NCI-H1105 treated with DMSO at 0.1 percent for 48 hours (cell line): ENCODE results near the gene TPRG1L.

ENCODE experiments used
- DNase-seq: peaks from one replicate; lab custom pipeline; 2025; lab: John Stamatoyannopoulos, UW

TPRG1L gene

DNA sequence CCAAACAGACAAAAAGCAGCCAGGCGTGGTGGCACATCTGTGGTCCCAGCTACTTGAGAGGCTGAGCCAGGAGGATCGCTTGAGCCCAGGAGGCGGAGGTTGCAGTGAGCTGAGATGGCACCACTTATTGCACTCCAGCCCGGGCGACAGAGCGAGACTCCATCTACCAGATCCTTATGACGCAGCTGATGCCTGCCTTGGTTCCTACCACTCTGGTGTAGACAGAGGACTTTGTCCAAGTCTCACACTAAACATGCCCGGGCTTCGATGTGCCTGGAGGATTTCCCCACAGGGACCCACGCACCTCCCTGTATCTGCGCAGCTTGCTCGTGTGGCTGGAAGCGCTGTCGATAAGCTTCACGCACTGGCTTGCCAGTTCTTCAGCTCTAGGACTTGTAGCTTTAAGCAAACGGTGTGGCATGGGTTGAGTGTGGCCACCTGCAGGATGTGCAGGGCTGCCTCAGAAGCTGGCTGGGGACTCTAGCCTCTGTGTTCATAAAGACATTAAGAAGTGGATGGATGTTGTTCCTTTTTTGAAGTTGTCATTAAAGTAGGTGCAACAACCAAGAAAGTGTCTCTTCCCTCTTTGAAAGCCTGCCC, 4.8 kb downstream of the TPRG1L start:
- no peak for DNase-seq

DNA sequence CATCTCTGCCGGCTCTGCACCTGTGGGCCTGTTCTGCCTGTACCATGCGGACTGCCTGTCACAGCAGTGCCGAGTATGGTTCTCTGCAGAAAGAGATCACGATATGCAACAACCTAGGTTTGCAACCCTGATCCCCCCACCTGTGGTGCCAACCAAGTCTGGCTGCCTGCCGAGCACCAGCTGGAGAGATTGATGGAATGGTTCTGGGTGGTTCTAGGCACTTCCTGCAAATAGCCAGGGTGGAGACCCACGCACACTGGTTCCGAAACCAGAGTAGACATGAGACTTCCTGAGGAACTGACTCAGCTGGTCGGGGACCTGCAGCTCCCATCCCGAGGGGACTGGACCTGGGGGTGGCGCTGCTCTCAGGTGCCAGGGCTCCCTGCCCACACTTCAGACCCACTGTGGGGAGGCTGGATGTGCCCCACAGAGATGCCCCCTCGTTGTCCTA, 5.4 kb downstream of the TPRG1L start:
- no peak for DNase-seq

DNA sequence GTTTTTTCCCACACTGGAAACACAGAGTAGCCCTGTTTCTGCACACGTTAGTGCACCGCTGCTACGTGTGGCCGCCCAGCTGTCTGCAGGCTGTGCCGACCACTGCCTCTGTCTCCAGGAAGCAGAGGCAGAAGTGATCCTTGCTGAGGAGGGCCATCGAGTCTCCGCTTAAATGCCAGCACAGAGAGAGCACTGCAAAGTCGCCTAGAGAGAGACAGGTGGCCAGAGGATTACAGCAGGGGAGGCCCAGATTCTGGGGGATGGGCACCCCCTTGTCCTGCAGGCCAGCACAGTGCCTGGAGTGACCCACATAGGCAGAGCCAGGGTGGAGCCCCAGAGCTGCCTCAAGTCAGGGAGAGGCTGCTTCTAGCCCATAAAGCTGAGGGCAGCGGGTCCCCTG, 6.1 kb downstream of the TPRG1L start:
- DNase-seq: no peak

DNA sequence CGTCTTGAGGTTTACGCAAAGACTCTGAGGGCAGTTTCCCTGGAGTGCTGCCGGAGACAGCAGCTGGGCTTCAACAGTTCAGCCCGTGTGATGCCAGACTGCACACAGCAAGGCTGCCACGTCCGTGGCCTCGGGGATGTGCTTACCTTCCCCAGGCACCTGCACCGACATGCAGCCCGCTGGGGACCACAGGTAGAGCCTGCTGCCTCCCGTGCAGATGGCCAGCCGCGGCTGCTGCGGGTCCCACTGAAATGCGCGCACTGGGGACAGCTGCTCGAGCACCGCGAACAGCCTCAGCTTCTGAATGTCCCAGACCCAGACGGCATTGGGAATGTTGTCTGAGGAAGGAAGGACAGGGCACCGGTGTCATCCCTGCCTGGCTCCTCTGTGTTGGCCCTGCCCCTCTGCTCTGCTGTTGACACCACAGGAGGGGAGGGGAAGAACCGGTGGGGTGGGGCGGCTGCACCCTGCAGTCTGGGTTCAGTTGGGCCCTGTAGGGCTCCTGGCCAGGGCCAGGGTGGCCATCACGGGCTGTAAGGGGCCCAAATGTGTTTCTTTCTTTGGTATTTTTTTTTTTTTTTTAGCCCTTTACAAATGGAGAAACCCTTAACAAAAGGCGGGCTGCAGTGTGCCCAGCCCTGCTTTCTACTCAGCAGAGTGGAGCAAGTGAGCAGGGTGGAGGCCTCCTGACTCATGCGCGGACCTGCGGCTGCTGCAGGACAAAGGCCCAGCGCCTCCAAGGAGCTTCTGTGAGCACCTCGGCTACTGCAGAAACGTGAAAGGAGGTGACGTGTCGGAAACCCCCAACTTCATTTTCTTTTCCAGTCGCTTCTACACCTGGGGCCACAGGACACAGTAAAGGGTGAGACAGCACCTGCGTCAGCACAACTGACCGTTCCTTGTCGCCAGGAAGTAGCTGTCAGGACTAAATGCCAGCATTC, 6.8 kb downstream of the TPRG1L start:
- DNase-seq: no peak

DNA sequence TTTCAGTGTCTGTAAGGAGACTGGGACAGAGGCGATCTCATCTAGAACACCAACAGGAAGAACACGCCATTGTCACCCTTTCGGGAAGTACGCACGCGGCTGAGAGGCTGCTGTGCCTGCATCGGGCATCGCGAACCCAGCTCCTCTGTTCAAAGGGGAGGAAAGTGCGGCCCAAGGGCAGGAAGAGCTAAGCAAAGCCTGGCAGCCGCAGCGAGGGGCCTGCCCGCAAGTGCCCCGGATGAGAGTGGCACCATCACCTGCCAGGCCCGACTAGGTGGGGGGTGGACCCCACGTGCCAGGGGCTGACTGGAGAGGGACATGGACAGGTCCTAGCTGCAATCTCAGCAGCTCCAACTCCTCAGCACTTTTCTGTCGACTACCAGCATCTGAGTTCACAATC, 7.5 kb downstream of the TPRG1L start:
- DNase-seq: no peak

DNA sequence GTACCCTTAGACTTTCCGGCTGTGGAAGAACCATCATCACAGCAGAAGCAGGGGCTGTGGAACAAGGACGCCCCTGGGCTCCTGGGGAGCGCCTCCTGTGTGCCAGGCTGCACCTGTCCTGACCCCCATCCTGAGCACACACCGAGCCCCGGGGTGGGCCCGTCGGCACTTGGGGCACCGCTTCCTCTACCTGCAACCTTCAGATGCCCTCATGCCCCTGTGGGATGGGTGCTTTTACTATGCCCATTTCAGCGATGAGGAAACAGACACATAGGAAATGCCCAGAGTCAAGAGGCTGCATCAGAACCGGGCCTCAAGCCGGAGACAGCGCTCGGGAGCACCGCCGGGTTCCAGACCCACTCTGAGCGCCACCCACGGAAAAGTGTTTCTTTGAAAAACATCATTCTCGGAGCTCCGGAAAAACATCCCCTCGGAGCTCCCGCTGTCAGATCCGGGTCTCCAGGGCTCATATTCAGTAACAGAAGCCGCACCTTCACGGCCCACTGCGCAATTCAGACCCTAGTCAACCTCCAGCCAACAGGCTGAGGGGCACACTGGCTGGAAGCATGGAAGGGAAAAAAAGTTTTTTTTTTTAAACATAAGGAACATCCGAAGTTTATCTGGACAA, 8.0 kb downstream of the TPRG1L start:
- DNase-seq: no peak

DNA sequence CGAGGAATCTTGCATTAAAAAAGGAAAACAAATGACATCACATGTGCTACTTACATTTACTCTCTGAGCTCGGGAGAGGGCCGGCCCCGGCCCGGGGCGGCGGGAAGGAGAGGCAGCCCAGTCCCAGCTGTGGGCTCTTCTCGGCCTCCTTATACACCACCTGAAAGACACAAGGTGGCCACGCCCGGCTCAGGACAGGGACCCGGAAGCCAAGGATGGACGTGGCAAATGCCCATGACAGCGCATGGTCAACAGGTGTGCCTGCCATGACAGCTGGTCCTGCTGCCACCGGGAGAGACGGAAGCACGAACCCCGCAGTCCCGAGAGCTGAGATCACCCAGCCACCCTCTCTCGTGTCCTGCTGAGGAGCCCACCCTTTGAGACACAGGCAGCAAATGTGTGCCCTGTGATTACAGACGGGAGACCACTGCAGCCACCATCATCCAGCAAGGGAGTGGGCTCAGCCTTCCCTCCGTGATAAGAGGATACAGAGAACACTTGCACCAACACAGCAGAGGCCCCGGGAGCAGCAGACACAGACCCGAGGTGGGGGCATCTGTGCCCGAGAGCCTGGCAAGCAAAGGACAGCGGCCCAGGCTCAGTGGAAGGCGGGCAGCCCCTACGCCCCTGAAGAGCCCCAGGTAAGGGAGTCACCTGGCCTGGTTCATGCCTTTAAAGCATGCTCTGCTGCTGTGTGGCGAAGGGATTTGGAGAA, 8.7 kb downstream of the TPRG1L start:
- DNase-seq: no peak

DNA sequence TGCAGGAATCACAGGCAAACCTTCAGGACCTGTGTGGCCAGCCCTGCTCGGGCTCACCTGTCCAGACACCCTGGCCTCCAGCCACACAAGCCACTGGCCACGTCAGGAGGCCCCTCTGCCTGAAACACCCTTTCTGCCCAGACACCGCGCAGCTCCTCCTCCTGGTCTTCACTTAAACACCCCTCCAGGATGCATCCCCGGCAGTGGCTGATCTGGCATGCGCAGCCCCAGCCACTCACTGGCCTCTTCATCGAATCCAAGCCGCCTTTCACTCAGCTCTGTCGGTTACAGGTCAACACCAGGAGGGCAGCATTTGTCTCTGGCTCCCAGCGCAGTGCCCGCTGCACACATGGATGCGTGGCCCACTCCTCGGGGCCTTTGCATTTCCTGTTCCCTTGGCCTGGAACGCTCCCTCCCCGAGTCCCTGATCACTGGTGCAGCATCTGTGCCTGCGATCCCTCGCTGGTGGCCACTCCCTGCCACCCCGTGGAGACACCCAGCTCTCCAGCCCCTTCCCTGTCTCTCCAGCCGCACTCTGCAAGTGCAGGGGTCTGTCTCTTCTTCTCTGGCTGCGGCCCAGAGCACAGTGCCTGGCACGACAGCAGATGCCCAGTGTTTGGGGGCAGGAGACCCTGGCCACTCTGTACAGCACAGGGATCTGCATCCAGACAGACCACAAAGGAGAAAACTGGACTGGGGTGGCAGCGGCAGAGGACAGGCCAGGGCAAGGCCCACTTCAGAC, 9.4 kb downstream of the TPRG1L start:
- no peak for DNase-seq

DNA sequence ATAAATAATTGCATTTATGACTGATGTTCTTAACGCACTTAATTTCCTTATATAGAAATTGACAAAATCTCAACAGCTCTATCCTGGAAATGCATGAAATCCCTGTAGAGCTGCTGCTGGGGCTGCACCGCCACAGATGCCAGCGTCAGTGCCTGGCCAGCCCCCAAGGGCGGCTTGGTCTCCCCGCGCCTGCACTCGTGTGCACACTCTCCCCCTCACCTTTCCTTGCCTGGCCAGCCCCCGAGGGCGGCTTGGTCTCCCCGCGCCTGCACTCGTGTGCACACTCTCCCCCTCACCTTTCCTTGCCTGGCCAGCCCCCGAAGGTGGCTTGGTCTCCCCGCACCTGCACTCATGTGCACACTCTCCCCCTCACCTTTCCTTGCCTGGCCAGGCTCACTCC, 11.3 kb downstream of the TPRG1L start:
- no peak for DNase-seq

DNA sequence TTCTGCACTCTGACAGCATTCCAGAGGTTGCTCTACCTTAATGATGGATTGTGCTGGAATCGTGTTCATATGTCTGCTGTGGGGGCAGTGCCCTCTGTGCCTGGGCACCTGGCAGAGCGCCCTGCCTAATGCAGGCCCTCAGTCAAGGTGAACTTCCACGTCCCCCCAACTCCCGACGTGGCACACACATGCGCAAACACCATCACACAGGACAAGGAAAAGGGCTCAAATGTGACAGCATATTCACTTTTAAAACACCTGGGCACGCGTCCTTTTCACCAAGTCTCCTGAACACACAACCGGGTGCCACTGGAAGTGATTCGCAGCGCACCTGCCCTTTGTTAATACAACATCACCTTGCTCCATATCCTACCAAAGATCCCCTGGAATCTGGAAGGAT, 11.7 kb downstream of the TPRG1L start:
- no peak for DNase-seq

DNA sequence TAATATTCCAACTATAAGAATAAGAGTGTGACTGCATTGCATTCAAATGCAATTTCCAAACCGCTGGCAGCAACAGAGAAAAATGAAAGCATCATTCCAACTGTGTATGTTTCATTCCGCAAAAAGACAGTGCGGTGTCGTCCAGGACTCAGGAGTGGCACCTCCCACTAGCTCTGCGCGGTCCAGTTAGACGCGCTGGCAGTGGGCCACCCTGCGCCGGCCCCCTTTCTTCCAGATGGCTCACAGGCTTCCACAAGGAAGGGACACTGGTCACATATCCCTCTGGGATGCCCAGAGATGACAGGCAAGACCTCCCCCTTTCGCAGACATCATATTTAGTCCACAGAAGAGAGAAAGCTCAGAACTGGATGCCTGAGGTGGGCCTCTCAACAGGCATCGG, 13.2 kb downstream of the TPRG1L start:
- DNase-seq: no peak

DNA sequence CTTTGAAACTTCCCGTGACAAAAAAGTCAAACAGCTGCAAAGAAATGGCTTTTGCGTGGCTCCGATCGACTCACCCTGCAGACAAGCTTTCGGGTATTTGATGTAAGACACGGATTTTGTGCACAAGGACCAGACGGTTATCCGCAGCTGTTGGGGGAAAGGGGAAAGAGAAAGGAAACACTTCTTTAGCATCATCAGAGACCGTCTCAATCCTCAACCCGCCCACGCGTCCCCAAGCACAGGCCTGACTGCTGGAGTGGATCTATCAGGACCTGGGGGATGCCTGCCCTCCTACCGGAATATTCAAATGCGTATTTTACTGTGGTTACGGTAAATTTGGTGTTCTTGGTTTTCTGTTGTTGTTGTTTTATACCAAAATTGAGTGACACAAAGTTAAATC, 13.9 kb downstream of the TPRG1L start:
- DNase-seq: no peak

DNA sequence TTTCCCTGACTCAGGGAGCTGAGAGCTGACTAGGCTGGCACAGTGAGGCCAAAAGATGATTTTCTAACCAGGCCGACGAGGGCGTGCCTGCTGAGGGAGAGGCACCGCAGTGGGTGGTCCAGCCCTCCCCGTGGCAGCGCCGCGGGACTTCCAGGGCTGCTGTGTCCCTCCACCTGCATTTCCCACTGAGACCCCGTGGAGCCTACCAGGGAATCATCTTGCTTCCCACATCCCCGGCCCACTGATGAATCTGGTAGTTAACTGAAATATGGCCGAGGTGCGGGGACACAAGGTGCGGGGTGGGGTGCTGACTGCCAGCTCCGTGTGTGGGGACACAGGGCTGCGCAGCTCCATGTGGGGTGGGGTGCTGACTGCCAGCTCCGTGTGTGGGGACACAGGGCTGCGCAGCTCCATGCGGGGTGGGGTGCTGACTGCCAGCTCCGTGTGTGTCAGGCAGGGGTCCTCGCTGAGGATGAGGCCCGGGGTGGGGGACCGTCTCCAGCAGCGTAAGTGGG, 14.6 kb downstream of the TPRG1L start:
- DNase-seq: no peak

DNA sequence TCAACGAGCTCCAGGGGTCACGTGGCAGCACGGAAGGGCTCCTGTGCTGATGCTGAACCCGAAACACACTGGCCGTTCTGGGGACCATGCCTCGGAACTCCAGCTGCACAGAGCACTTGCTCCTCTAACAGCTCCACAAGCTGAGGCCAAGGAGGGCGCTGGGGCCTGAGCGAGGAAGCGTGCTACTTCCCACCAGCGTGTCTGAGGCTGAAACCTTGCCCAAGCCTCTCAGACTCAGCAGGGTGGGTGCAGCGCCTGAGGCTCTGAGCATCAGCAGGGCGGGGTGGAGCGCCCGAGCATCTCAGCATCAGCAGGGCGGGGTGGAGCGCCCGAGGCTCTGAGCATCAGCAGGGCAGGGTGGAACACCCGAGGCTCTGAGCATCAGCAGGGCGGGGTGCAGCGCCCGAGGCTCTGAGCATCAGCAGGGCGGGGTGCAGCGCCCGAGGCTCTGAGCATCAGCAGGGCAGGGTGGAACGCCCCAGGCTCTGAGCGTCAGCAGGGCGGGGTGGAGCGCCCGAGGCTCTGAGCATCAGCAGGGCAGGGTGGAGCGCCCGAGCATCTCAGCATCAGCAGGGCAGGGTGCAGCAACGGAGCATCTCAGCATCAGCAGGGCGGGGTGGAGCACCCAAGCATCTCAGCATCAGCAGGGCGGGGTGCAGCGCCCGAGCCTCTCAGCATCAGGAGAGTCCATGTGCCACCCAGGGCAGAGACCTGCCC, 15.5 kb downstream of the TPRG1L start:
- DNase-seq: no peak

DNA sequence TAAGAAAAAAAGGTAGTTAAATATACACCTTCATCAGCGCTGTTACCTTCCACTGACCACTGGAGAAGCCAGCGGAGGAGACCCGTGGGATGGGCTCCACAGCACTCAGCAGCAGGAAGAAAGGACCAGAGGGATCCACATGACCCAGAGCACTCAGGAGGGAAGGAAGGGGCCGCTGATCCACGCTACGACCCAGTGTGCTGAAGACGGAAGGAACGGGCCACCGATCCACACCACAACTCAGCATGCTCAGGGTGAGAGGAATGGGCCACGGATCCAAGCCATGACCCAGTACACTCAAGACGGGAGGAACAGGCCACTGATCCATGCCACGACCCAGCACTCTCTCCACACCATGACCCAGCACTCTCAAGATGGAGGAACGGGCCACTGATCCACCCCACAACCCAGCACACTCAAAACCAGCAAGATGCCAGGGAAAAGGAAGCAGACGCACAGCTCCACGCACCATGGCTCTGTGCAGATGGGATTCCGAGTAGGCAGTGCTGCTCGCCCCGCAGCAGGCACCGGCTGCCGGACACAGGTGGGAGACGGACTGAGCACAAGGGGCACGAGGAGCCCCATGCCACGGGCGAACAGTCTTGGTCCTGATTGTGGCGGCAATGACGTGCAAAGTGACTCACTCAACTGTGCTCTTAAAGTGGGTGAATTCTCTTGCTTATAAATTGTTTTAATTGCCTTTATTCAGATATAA, 16.4 kb downstream of the TPRG1L start:
- DNase-seq: no peak

DNA sequence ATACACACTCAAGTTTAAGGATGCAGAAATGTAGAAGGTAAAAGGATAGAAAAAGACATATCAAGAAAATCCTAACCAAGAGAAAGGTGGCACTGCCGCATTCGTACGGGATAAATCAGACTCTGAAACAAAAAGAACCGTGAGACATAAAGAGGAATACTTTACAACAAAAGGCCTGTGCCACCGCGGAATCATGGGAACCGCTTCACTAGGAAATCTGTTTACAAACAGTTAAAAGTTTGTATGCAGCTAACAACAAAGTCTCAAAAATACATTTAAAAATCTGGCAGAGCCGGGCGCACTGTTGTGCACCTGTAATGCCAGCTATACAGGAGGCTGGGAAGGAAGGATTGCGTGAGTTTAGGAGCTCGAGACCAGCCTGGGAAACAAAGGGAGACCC, 17.0 kb downstream of the TPRG1L start:
- DNase-seq: no peak

DNA sequence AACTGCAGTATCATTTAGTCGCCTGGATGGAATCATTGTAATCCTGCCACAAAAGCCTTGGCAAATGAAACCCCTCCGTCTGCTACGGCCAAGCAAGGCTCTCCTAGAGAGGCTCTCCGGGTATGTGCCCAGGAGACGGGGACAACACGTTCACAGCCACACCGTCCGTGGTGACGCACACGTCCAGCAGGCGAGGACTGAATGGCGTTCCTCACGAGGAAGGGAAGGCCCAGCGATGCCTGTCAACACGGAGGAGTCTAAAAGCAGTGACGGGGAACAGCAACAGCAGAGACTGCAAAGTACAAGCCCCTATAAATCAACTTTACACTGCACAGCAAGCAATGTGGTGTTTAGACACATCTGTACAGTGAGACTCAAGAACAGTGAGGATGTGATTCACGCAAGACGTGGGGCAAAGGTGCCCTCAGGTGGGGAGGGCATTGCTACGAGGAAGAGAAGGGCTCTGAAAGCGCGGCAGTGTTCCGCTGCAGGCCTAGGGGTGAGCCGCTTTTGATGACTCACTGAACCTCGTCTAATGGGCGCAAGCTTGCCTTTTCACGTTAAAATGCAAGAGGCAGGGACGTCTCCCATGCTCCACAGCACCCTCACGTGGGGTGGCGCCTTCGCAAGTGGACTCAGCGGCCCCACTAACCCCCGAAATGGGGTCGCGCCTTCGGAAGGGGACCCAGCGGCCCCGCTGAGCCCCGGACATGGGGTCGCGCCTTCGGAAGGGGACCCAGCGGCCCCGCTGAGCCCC, 18.3 kb downstream of the TPRG1L start:
- no peak for DNase-seq

DNA sequence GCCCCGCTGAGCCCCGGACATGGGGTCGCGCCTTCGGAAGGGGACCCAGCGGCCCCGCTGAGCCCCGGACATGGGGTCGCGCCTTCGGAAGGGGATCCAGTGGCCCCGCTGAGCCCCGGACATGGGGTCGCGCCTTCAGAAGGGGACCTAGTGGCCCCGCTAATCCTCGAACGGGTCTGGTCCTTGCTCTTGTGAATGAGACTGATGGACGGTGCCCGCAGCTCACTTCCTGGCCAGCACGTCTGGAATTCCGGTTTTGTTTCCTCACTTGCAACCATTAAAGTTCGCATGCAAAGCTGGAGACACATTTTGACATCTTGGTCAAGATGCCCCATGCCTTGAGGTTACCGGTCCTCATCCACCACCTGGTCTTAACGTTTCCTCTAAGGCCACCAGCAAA, 19.5 kb downstream of the TPRG1L start:
- no peak for DNase-seq

DNA sequence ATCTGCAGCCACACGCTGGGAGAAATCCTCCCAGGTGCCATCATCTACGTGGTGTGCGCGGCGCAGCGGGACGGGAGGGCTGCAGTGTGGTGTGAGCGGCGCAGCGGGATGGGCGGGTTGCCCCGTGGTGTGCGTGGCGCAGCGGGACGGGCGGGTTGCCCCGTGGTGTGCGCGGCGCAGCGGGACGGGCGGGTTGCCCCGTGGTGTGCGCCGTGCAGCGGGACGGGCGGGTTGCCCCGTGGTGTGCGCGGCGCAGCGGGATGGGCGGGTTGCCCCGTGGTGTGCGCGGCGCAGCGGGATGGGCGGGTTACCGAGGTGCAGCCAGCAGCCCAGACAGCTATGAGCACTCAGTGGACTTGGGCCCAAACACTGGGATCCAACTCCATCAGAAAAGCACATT, 20.4 kb downstream of the TPRG1L start:
- no peak for DNase-seq
